ENCODE measurements around the gene ERBIN. TPM values are rescaled to one million over a fixed set of nuclear protein-coding genes. Genes with fewer than 3 reads are reported as not detected.

Gene ERBIN
- total and polyA plus RNA-seq, 9 of the 15 experiments (the other 6 are each of a cell fraction or from before 2014, with no cell fraction given): 11.9 to 72.8 (median 41.7) TPM

DNA sequence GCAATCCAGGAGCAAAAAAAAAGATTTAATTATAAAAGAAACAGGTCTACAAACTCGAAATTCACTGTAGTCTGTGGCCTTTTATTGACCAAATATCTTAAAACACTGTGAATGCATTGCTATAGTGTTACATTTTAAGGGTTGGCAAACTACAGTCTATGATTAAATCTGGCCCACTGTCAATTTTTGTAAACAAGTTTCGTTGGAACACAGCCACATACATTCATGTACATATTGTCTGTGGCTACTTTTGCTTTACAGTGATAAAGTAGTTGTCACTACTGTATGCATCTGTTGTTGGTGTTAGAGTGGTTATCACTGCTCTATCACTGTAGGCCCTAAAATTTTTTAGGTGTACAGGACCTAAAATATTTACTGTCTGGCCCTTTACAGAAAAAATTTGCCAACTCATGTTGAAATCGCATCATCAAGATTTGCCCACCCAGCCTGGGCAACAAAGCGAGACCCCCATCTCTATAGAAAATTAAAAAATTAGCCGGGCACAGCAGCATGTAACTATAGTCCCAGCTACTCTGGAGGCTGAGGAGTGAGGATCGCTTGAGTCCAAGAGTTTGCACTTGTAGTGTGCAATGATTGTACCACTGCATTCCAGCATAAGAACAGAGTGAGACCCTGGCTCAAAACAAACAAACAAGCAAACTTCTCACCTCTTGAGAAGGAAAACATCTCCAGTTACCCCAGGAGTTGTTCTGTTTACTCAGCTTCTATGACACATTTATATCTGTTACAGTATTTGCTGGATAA, 89.0 kb downstream of the ERBIN start:
- DNase-seq (ENCODE audit: extremely low read depth in 1 of 4, low spot score in 3 of 4) (no peak), FAIRE-seq (no peak), ATAC-seq (peak; percentile 57)
- intact Hi-C loops (cut with micrococcal nuclease) (no loop called here), in situ Hi-C loops (cut with MboI) (no loop called here)
- H3K36me3 ChIP-seq (ENCODE audit: control insufficient read depth, insufficient read depth, low read length): peaks cover 44% of the 10 kb centered on the region; the same call in 2 of the 3 replicates
- CTCF ChIA-PET (ENCODE audit: low intra/inter-chr PET ratio): no interaction called here
- no peak overlapping the region for H3K4me2 ChIP-seq (ENCODE audit: insufficient read depth, low read length)
- H3K9me1 ChIP-seq (ENCODE audit: control insufficient read depth, insufficient read depth, low read length): no peaks in the 10 kb centered on the region
- H3K9me3 ChIP-seq (replicated peaks; ENCODE audit: control insufficient read depth, insufficient read depth, low read depth, low read length): no peaks in the 10 kb centered on the region
- 0 out of 2 replicates have a peak, but pooled peaks have one; percentile 11 for TF ChIP-seq NFIC (IDR thresholded peaks at IDR 0.05)
- no peak for TF ChIP-seq KLF13 (tag; IDR thresholded peaks at IDR 0.05; ENCODE audit: borderline replicate concordance, low read depth)
- 0 out of 2 replicates have a peak, but pooled peaks have one; percentile 9 for TF ChIP-seq ZNF316 (IDR thresholded peaks at IDR 0.05)
- no peak for TF ChIP-seq STAT5B (CRISPR knock-in tag; IDR thresholded peaks at IDR 0.05)
- TF ChIP-seq SIN3A (IDR thresholded peaks at IDR 0.05; ENCODE audit: borderline replicate concordance in 2 of 2, control insufficient read depth in 1 of 2, low read depth in 2 of 2, low read length in 2 of 2): no peak
- WGBS (ENCODE audit: insufficient coverage, low coverage, missing lambda C conversion rate): 65% methylated on average over 6 of the region's 6 CpGs
- peaks cover 0 to 4% of the 10 kb centered on the region in 2 experiments; a peak in 1 of 5 replicates for H3K4me1 ChIP-seq (replicated peaks in 1 of 2; ENCODE audit: control insufficient read depth in 2 of 2, insufficient read depth in 2 of 2, low read length in 2 of 2)
- POLR2A ChIA-PET: no interaction called here
- H3K79me2 ChIP-seq (ENCODE audit: control insufficient read depth, insufficient read depth, low read length): peaks cover 33% of the 10 kb centered on the region
- no peak overlapping the region for H3K27ac ChIP-seq (ENCODE audit: extremely low read depth, low read depth, low read length)
- H3K9ac ChIP-seq (ENCODE audit: insufficient read depth in 1 of 2, low read depth in 2 of 2, low read length in 2 of 2): no peak overlapping the region
- no peaks in the 10 kb centered on the region; the same call in 1 of the 2 replicates for H4K20me1 ChIP-seq (replicated peaks; ENCODE audit: control insufficient read depth, insufficient read depth, low read length)
- no peak overlapping the region for H2AFZ ChIP-seq (ENCODE audit: low read depth, low read length)
- H3K4me3 ChIP-seq: no peak overlapping the region
- H3K27me3 ChIP-seq (ENCODE audit: control insufficient read depth in 2 of 2, insufficient read depth in 2 of 2, low read length in 2 of 2): no peaks in the 10 kb centered on the region
- no TSS peak for BruUV-seq (replicated peaks)

Measured in K562 (cell line).